Parathyroid adenoma (tissue), 2 donors: ENCODE measurements around the gene DHX35.

Experiments used
- H2AFZ ChIP-seq: fragments of 300-600 bp; sonication (generic); one replicate; pipeline ENCODE4 v1.7.0; 2017; ENCODE audit warnings: antibody characterized with exemption, mild to moderate bottlenecking
- H3K27ac ChIP-seq: fragments of 300-600 bp; sonication (generic); one replicate; pipeline ENCODE4 v1.7.0; 2017
- H3K27me3 ChIP-seq: fragments of 300-600 bp; sonication (generic); one replicate; pipeline ENCODE4 v1.7.0; 2017; ENCODE audit warnings: low read length; ENCODE audit not compliant: control insufficient read depth, insufficient read depth
- H3K36me3 ChIP-seq: fragments of 300-600 bp; sonication (generic); one replicate; pipeline ENCODE4 v1.7.0; 2017; ENCODE audit warnings: low read length; ENCODE audit not compliant: control insufficient read depth, insufficient read depth
- H3K4me1 ChIP-seq: fragments of 300-600 bp; sonication (generic); one replicate; pipeline ENCODE4 v1.7.0; 2017; ENCODE audit warnings: control low read depth
- H3K4me2 ChIP-seq: fragments of 300-600 bp; sonication (generic); one replicate; pipeline ENCODE4 v1.7.0; 2017; ENCODE audit warnings: low read length
- H3K4me3 ChIP-seq: fragments of 300-600 bp; sonication (generic); one replicate; pipeline ENCODE4 v1.7.0; 2017; ENCODE audit warnings: low read depth, low read length
- H3K79me2 ChIP-seq: fragments of 300-600 bp; sonication (generic); one replicate; pipeline ENCODE4 v1.7.0; 2017; ENCODE audit warnings: control low read depth
- H3K9ac ChIP-seq: fragments of 300-600 bp; sonication (generic); one replicate; pipeline ENCODE4 v1.7.0; 2017; ENCODE audit warnings: mild to moderate bottlenecking
- H3K9me3 ChIP-seq: fragments of 300-600 bp; sonication (generic); one replicate; pipeline ENCODE4 v1.7.0; 2017; ENCODE audit warnings: low read length; ENCODE audit not compliant: control insufficient read depth
- CTCF ChIP-seq: fragments of 300-600 bp; sonication (generic); IDR thresholded peaks from one replicate; pipeline ENCODE4 v1.7.0; 2017; ENCODE audit warnings: antibody characterized with exemption, mild to moderate bottlenecking
- donor health status: primary hyperparathyroidism.

The DHX35 gene

GRCh38 chr20:39036011-39036410 lies 73.9 kb downstream of the DHX35 start:
- Histone ChIP-seq H3K4me3 (no peak overlapping the region), H3K36me3 (no peaks in the 10 kb centered on the region), H3K4me2 (no peak overlapping the region), H3K79me2 (no peaks in the 10 kb centered on the region), H3K9me3 (no peaks in the 10 kb centered on the region), H3K9ac (no peak overlapping the region), H3K27me3 (no peaks in the 10 kb centered on the region), H2AFZ (no peak overlapping the region), H3K4me1 (no peaks in the 10 kb centered on the region), H3K27ac (no peak overlapping the region)
- no peak for TF ChIP-seq CTCF

- Histone ChIP-seq H3K9me3 (no peaks in the 10 kb centered on the region), H3K9ac (no peak overlapping the region), H3K36me3 (no peaks in the 10 kb centered on the region), H3K27ac (no peak overlapping the region), H3K27me3 (no peaks in the 10 kb centered on the region), H3K4me1 (no peaks in the 10 kb centered on the region), H2AFZ (no peak overlapping the region), H3K79me2 (no peaks in the 10 kb centered on the region), H3K4me3 (no peak overlapping the region), H3K4me2 (no peak overlapping the region)
- no peak for TF ChIP-seq CTCF
These were observed 74.7 kb downstream of the DHX35 start for GRCh38 chr20:39036851-39037250.

- no peaks in the 10 kb centered on the region for H3K27me3 ChIP-seq
- H3K36me3 ChIP-seq, result no peaks in the 10 kb centered on the region
- no peaks in the 10 kb centered on the region for H3K79me2 ChIP-seq
- no peak overlapping the region for H2AFZ ChIP-seq
- H3K27ac ChIP-seq, result no peak overlapping the region
- no peak overlapping the region for H3K4me2 ChIP-seq
- H3K4me3 ChIP-seq, result no peak overlapping the region
- peaks cover 6% of the 10 kb centered on the region for H3K4me1 ChIP-seq
- H3K9ac ChIP-seq, result no peak overlapping the region
- TF ChIP-seq CTCF, result no peak
- no peaks in the 10 kb centered on the region for H3K9me3 ChIP-seq
These were observed 75.9 kb downstream of the DHX35 start for GRCh38 chr20:39038047-39038446.

GRCh38 chr20:39038495-39038894 lies 76.4 kb downstream of the DHX35 start:
- no peak overlapping the region for H2AFZ ChIP-seq
- H3K27me3 ChIP-seq, result no peaks in the 10 kb centered on the region
- no peaks in the 10 kb centered on the region for H3K9me3 ChIP-seq
- H3K9ac ChIP-seq, result no peak overlapping the region
- no peaks in the 10 kb centered on the region for H3K79me2 ChIP-seq
- peaks cover 6% of the 10 kb centered on the region for H3K4me1 ChIP-seq
- no peak overlapping the region for H3K4me3 ChIP-seq
- no peak overlapping the region for H3K4me2 ChIP-seq
- H3K36me3 ChIP-seq, result no peaks in the 10 kb centered on the region
- TF ChIP-seq CTCF, result no peak
- no peak overlapping the region for H3K27ac ChIP-seq

GRCh38 chr20:39039261-39039660 lies 77.1 kb downstream of the DHX35 start:
- Histone ChIP-seq H3K4me2 (no peak overlapping the region), H3K4me1 (peaks cover 6% of the 10 kb centered on the region), H3K9me3 (no peaks in the 10 kb centered on the region), H3K36me3 (no peaks in the 10 kb centered on the region), H3K27me3 (no peaks in the 10 kb centered on the region), H3K27ac (no peak overlapping the region), H3K4me3 (no peak overlapping the region), H3K9ac (no peak overlapping the region), H3K79me2 (no peaks in the 10 kb centered on the region), H2AFZ (no peak overlapping the region)
- no peak for TF ChIP-seq CTCF
